ENCODE data around the gene CDK5.

Gene CDK5

GRCh38 chr7:151057506-151057988, at the start of gene CDK5:
TSS of gene CDK5 (minus strand) at chr7:151057897. CDS start at chr7:151057848, 49 bp downstream.
- FAIRE-seq, result no peak

GRCh38 chr7:151104411-151105235, 46.9 kb upstream of the CDK5 start:
- FAIRE-seq, result no peak

- no peak for FAIRE-seq
These were observed 46.3 kb upstream of the CDK5 start for GRCh38 chr7:151103973-151104372.

- FAIRE-seq, result no peak
These were observed 45.3 kb upstream of the CDK5 start for GRCh38 chr7:151102991-151103390.

GRCh38 chr7:151101621-151102396, 44.1 kb upstream of the CDK5 start:
- no peak for FAIRE-seq

- FAIRE-seq, result no peak
These were observed 43.2 kb upstream of the CDK5 start for GRCh38 chr7:151100921-151101320.

- no peak for FAIRE-seq
These were observed 42.0 kb upstream of the CDK5 start for GRCh38 chr7:151099486-151100211.

- no peak for FAIRE-seq
These were observed 38.3 kb upstream of the CDK5 start for GRCh38 chr7:151095828-151096475.

- FAIRE-seq, result no peak
These were observed 37.6 kb upstream of the CDK5 start for GRCh38 chr7:151095123-151095797.

- FAIRE-seq, result no peak
These were observed 37.0 kb upstream of the CDK5 start for GRCh38 chr7:151094675-151095074.

- FAIRE-seq, result no peak
These were observed 36.1 kb upstream of the CDK5 start for GRCh38 chr7:151093748-151094147.

GRCh38 chr7:151091988-151092387, 34.3 kb upstream of the CDK5 start:
- no peak for FAIRE-seq

- no peak for FAIRE-seq
These were observed 33.7 kb upstream of the CDK5 start for GRCh38 chr7:151091431-151091830.

GRCh38 chr7:151091003-151091402, 33.3 kb upstream of the CDK5 start:
- no peak for FAIRE-seq

- no peak for FAIRE-seq
These were observed 32.4 kb upstream of the CDK5 start for GRCh38 chr7:151089893-151090730.

GRCh38 chr7:151088856-151089699, 31.4 kb upstream of the CDK5 start:
- no peak for FAIRE-seq

- FAIRE-seq, result no peak
These were observed 30.5 kb upstream of the CDK5 start for GRCh38 chr7:151088019-151088855.

GRCh38 chr7:151087245-151088018, 29.7 kb upstream of the CDK5 start:
- FAIRE-seq, result no peak
